Muscle layer of colon (tissue), 2 donors: ENCODE results near the gene SPINK1.
"Not testable (repeated sequence)": the region's sequence is repeated elsewhere in the genome, so short reads cannot be mapped to it uniquely, and the experiment has no call there.

ENCODE experiments used
- H3K27ac ChIP-seq: one replicate; pipeline ENCODE4 v1.7.0; 2013; ENCODE audit warnings: low read depth, mild to moderate bottlenecking, low read length, moderate library complexity
- H3K27me3 ChIP-seq, 2 donors: one replicate each; pipeline ENCODE4 v1.7.0; 2013; ENCODE audit warnings: low read length in 2 of 2, mild to moderate bottlenecking in 2 of 2; ENCODE audit not compliant: insufficient read depth in 2 of 2, control insufficient read depth in 1 of 2
- H3K36me3 ChIP-seq: one replicate; pipeline ENCODE4 v1.7.0; 2013; ENCODE audit warnings: mild to moderate bottlenecking, low read length; ENCODE audit not compliant: insufficient read depth
- H3K4me1 ChIP-seq: one replicate; pipeline ENCODE4 v1.7.0; 2013; ENCODE audit warnings: mild to moderate bottlenecking, low read length; ENCODE audit not compliant: insufficient read depth
- H3K4me3 ChIP-seq, 2 donors: one replicate each; pipeline ENCODE4 v1.7.0; 2013; ENCODE audit warnings: low read length in 2 of 2, low read depth in 1 of 2, mild to moderate bottlenecking in 1 of 2, moderate library complexity in 1 of 2
- H3K9ac ChIP-seq: one replicate; pipeline ENCODE4 v1.7.0; 2013; ENCODE audit warnings: low read length
- H3K9me3 ChIP-seq: one replicate; pipeline ENCODE4 v1.7.0; 2013; ENCODE audit warnings: mild to moderate bottlenecking, low read length
- donor health status: abdominal sarcoma.
- donor health status: Adenocarcinoma of cecum.

Gene SPINK1

GRCh38 chr5:147852365-147852764, 20.9 kb upstream of the SPINK1 start:
- Histone ChIP-seq H3K27ac (no peak overlapping the region), H3K4me1 (no peaks in the 10 kb centered on the region), H3K27me3 (no peaks in the 10 kb centered on the region), H3K9ac (no peak overlapping the region), H3K9me3 (no peaks in the 10 kb centered on the region), H3K36me3 (no peaks in the 10 kb centered on the region), H3K4me3 (no peak overlapping the region)

GRCh38 chr5:147851578-147851977, 20.1 kb upstream of the SPINK1 start:
- Histone ChIP-seq H3K27me3 (no peaks in the 10 kb centered on the region), H3K4me3 (no peak overlapping the region), H3K27ac (no peak overlapping the region), H3K9me3 (no peaks in the 10 kb centered on the region), H3K4me1 (no peaks in the 10 kb centered on the region), H3K36me3 (no peaks in the 10 kb centered on the region), H3K9ac (no peak overlapping the region)

- Histone ChIP-seq H3K36me3 (no peaks in the 10 kb centered on the region), H3K9me3 (no peaks in the 10 kb centered on the region), H3K9ac (no peak overlapping the region)
Measured at GRCh38 chr5:147849226-147849625, 17.8 kb upstream of the SPINK1 start.

GRCh38 chr5:147845618-147846017, 14.1 kb upstream of the SPINK1 start:
- H3K27me3 ChIP-seq, result no peaks in the 10 kb centered on the region

More at GRCh38 chr5:147849226-147849625, 17.8 kb upstream of the SPINK1 start:
- Histone ChIP-seq H3K27me3 (no peaks in the 10 kb centered on the region), H3K27ac (no peak overlapping the region), H3K4me1 (no peaks in the 10 kb centered on the region), H3K4me3 (no peak overlapping the region)

GRCh38 chr5:147844846-147845245, 13.4 kb upstream of the SPINK1 start:
- H3K4me1 ChIP-seq, result no peaks in the 10 kb centered on the region
- H3K9me3 ChIP-seq, result no peaks in the 10 kb centered on the region
- no peaks in the 10 kb centered on the region for H3K27me3 ChIP-seq
- H3K36me3 ChIP-seq, result no peaks in the 10 kb centered on the region
- no peak overlapping the region for H3K4me3 ChIP-seq
- H3K9ac ChIP-seq, result no peak overlapping the region
- H3K27ac ChIP-seq, result no peak overlapping the region

More at GRCh38 chr5:147845618-147846017, 14.1 kb upstream of the SPINK1 start:
- Histone ChIP-seq H3K36me3 (no peaks in the 10 kb centered on the region), H3K9me3 (no peaks in the 10 kb centered on the region), H3K27ac (no peak overlapping the region), H3K4me1 (no peaks in the 10 kb centered on the region), H3K4me3 (no peak overlapping the region), H3K9ac (no peak overlapping the region)

GRCh38 chr5:147842869-147843268, 11.4 kb upstream of the SPINK1 start:
- H3K4me3 ChIP-seq, result no peak overlapping the region
- no peaks in the 10 kb centered on the region for H3K27me3 ChIP-seq
- no peaks in the 10 kb centered on the region for H3K36me3 ChIP-seq
- no peak overlapping the region for H3K27ac ChIP-seq
- H3K4me1 ChIP-seq, result no peaks in the 10 kb centered on the region
- no peak overlapping the region for H3K9ac ChIP-seq
- no peaks in the 10 kb centered on the region for H3K9me3 ChIP-seq

- Histone ChIP-seq H3K27ac (no peak overlapping the region), H3K9me3 (no peaks in the 10 kb centered on the region), H3K9ac (no peak overlapping the region), H3K36me3 (no peaks in the 10 kb centered on the region), H3K4me1 (no peaks in the 10 kb centered on the region), H3K27me3 (no peaks in the 10 kb centered on the region), H3K4me3 (no peak overlapping the region)
Measured at GRCh38 chr5:147836439-147836838, 5.0 kb upstream of the SPINK1 start.

- Histone ChIP-seq H3K27ac (no peak overlapping the region), H3K9ac (no peak overlapping the region), H3K27me3 (no peaks in the 10 kb centered on the region), H3K36me3 (no peaks in the 10 kb centered on the region), H3K9me3 (no peaks in the 10 kb centered on the region), H3K4me1 (no peaks in the 10 kb centered on the region), H3K4me3 (no peak overlapping the region)
Measured at GRCh38 chr5:147835386-147835798, 3.9 kb upstream of the SPINK1 start.

- H3K36me3 ChIP-seq, result no peaks in the 10 kb centered on the region
- no peaks in the 10 kb centered on the region for H3K27me3 ChIP-seq
- H3K9ac ChIP-seq, result no peak overlapping the region
- no peak overlapping the region for H3K4me3 ChIP-seq
- H3K4me1 ChIP-seq, result no peaks in the 10 kb centered on the region
- H3K9me3 ChIP-seq, result no peaks in the 10 kb centered on the region
- H3K27ac ChIP-seq, result no peak overlapping the region
Measured at GRCh38 chr5:147832541-147832940, 1.1 kb upstream of the SPINK1 start.

GRCh38 chr5:147830035-147830434, 1.4 kb downstream of the SPINK1 start:
- Histone ChIP-seq H3K9me3 (no peaks in the 10 kb centered on the region), H3K9ac (no peak overlapping the region), H3K4me1 (no peaks in the 10 kb centered on the region), H3K36me3 (no peaks in the 10 kb centered on the region), H3K4me3 (no peak overlapping the region), H3K27me3 (no peaks in the 10 kb centered on the region), H3K27ac (no peak overlapping the region)

- H3K27me3 ChIP-seq, H3K27ac ChIP-seq, H3K9me3 ChIP-seq, H3K4me1 ChIP-seq, H3K36me3 ChIP-seq, H3K4me3 ChIP-seq, H3K9ac ChIP-seq: not testable (repeated sequence)
Measured at GRCh38 chr5:147827017-147827416, 4.5 kb downstream of the SPINK1 start.

- Histone ChIP-seq H3K36me3 (no peaks in the 10 kb centered on the region), H3K9me3 (no peaks in the 10 kb centered on the region), H3K27me3 (no peaks in the 10 kb centered on the region), H3K27ac (no peak overlapping the region), H3K4me3 (no peak overlapping the region), H3K9ac (no peak overlapping the region), H3K4me1 (no peaks in the 10 kb centered on the region)
Measured at GRCh38 chr5:147826361-147826760, 5.1 kb downstream of the SPINK1 start.
